Liver (tissue), 9 donors: Measurements from ENCODE around the gene AXIN2. TPM values are rescaled to one million over a fixed set of nuclear protein-coding genes. Genes with fewer than 3 reads are reported as not detected.

Source experiments
- DNase-seq: peaks from one replicate; pipeline ENCODE4 v3.0.0-alpha.2; 2017; ENCODE audit warnings: low spot score
- H3K27ac ChIP-seq, 2 donors: one replicate each; pipeline ENCODE4 v1.7.0; 2013; ENCODE audit warnings: inconsistent platforms in 2 of 2, low read length in 2 of 2, control low read depth in 1 of 2, low read depth in 1 of 2, mild to moderate bottlenecking in 1 of 2
- H3K27me3 ChIP-seq, 4 donors: one replicate each; pipeline versions ENCODE4 v1.6.1 to v1.7.0; 2013; ENCODE audit warnings: low read length in 3 of 4, inconsistent platforms in 1 of 4, mild to moderate bottlenecking in 1 of 4, moderate library complexity in 1 of 4; ENCODE audit not compliant: control insufficient read depth in 4 of 4, insufficient read depth in 4 of 4
- H3K36me3 ChIP-seq, 4 donors: one replicate each; pipeline versions ENCODE4 v1.6.1 to v1.7.0; 2013; ENCODE audit warnings: low read length in 3 of 4, mild to moderate bottlenecking in 3 of 4, low read depth in 1 of 4, moderate library complexity in 1 of 4; ENCODE audit not compliant: control insufficient read depth in 4 of 4, insufficient read depth in 3 of 4
- H3K4me1 ChIP-seq, 4 donors: one replicate each; pipeline versions ENCODE4 v1.6.1 to v1.7.0; 2013; ENCODE audit warnings: low read length in 3 of 4, mild to moderate bottlenecking in 3 of 4, moderate library complexity in 1 of 4; ENCODE audit not compliant: control insufficient read depth in 4 of 4, insufficient read depth in 4 of 4
- H3K4me3 ChIP-seq, 3 donors: one replicate each; pipeline versions ENCODE4 v1.6.1 to v1.7.0; 2013; ENCODE audit warnings: low read length in 3 of 3, control low read depth in 1 of 3, low read depth in 1 of 3, mild to moderate bottlenecking in 1 of 3
- H3K9ac ChIP-seq, 2 donors: one replicate each; pipeline ENCODE4 v1.7.0; 2013; ENCODE audit warnings: low read length in 2 of 2, mild to moderate bottlenecking in 2 of 2, moderate library complexity in 2 of 2, control low read depth in 1 of 2, low read depth in 1 of 2
- H3K9me3 ChIP-seq, 4 donors: one replicate each; pipeline versions ENCODE4 v1.6.1 to v1.7.0; 2013; ENCODE audit warnings: low read length in 3 of 4; ENCODE audit not compliant: control insufficient read depth in 4 of 4
- ATF3 ChIP-seq: IDR thresholded peaks from 2 replicates; pipeline ENCODE4 v1.6.1; 2016; ENCODE audit warnings: antibody characterized with exemption
- CTCF ChIP-seq: fragments of 150-350 bp; IDR thresholded peaks from 2 replicates; pipeline ENCODE4 v1.5.1; 2017; ENCODE audit warnings: improper control_type of control experiment, low read depth, low read length; ENCODE audit not compliant: missing input control
- EGR1 ChIP-seq, 2 donors: IDR thresholded peaks; 2 replicates each; pipeline ENCODE4 v1.6.1; 2016 to 2018; ENCODE audit warnings: antibody characterized with exemption in 2 of 2, low read depth in 2 of 2
- FOXA2 ChIP-seq: IDR thresholded peaks from 2 replicates; pipeline ENCODE4 v1.6.1; 2016; ENCODE audit warnings: antibody characterized with exemption
- HNF4A ChIP-seq, 2 donors: conservative IDR thresholded peaks; 2 replicates each; pipeline ENCODE4 v1.6.1; 2016; ENCODE audit warnings: antibody characterized with exemption in 2 of 2, mild to moderate bottlenecking in 2 of 2
- HNF4G ChIP-seq: IDR thresholded peaks from 2 replicates; pipeline ENCODE4 v1.6.1; 2016; ENCODE audit warnings: antibody characterized with exemption
- JUND ChIP-seq, 2 donors: IDR thresholded peaks; 2 replicates each; pipeline ENCODE4 v1.6.1; 2016; ENCODE audit warnings: antibody characterized with exemption in 2 of 2
- MAX ChIP-seq: IDR thresholded peaks from 2 replicates; pipeline ENCODE4 v1.6.1; 2016; ENCODE audit warnings: antibody characterized with exemption
- NR2F2 ChIP-seq: IDR thresholded peaks from 2 replicates; pipeline ENCODE4 v1.6.1; 2016; ENCODE audit warnings: antibody characterized with exemption
- REST ChIP-seq: IDR thresholded peaks from 2 replicates; pipeline ENCODE4 v1.6.1; 2016; ENCODE audit warnings: antibody characterized with exemption, mild to moderate bottlenecking
- RXRA ChIP-seq, 2 donors: IDR thresholded peaks; 2 replicates each; pipeline ENCODE4 v1.6.1; 2017 to 2018; ENCODE audit warnings: antibody characterized with exemption in 2 of 2, mild to moderate bottlenecking in 1 of 2
- TAF1 ChIP-seq: conservative IDR thresholded peaks from 2 replicates; pipeline ENCODE4 v1.6.1; 2016; ENCODE audit warnings: antibody characterized with exemption, mild to moderate bottlenecking
- YY1 ChIP-seq: IDR thresholded peaks from 2 replicates; pipeline ENCODE4 v1.6.1; 2016; ENCODE audit warnings: antibody characterized with exemption, mild to moderate bottlenecking
- ZBTB33 ChIP-seq: IDR thresholded peaks from 2 replicates; pipeline ENCODE4 v1.6.1; 2016; ENCODE audit warnings: antibody characterized with exemption
- WGBS: extraction: QIAGEN DNeasy Blood & Tissue Kit; methylation state at CpG from one replicate; pipeline ENCODE4 v1.1.7; 2013; 5-methylcytosine and 5-hydroxymethylcytosine counted together
- polyA plus RNA-seq, 2 donors: library from polyadenylated mRNA; stranded (reverse) in 1 of 2; unstranded in 1 of 2; fragments of 200-250 nt in 1 of 2; fragments of >200 nt in 1 of 2; fragmentation: Nextera tagmentation in 1 of 2; extraction: Ambion mirVana in 1 of 2; gene quantifications; one replicate each; pipeline versions ENCODE4 v1.2.1 to v1.2.3, GENCODE V29; 2013 to 2015
- total RNA-seq, 2 donors: library from RNA; depleted of rRNA; stranded (reverse); fragments of >200 nt; gene quantifications; one replicate each; pipeline ENCODE4 v1.2.3, GENCODE V29; 2014
- donor health status: healthy.
- donor health status: healthy.
- donor health status: healthy.
- donor health status: healthy.
- donor health status: healthy.

Gene AXIN2
- total and polyA plus RNA-seq, 4 donors: 0.33 to 3.5 (median 1.5) TPM

GRCh38 chr17:65542610-65543009 is 18.8 kb downstream of the AXIN2 start:
- Histone ChIP-seq H3K9ac (no peak overlapping the region), H3K27ac (no peak overlapping the region), H3K36me3 (peaks cover 0 to 3% (median under 1%) of the 10 kb centered on the region in 4 donors)

GRCh38 chr17:65542067-65542466 is 19.4 kb downstream of the AXIN2 start:
- no peak for TF ChIP-seq RXRA (IDR thresholded peaks at IDR 0.05)
- TF ChIP-seq JUND (IDR thresholded peaks at IDR 0.05): no peak
- no peak for TF ChIP-seq CTCF
- no peak for TF ChIP-seq ZBTB33
- TF ChIP-seq TAF1: no peak
- no peak for TF ChIP-seq NR2F2
- TF ChIP-seq EGR1 (IDR thresholded peaks at IDR 0.05; ENCODE audit: low read depth in 2 of 2): no peak
- TF ChIP-seq HNF4G: no peak
- no peak for TF ChIP-seq ATF3
- no peak for TF ChIP-seq HNF4A (conservative IDR thresholded peaks at IDR 0.05)
- TF ChIP-seq FOXA2: no peak
- TF ChIP-seq MAX: no peak
- Histone ChIP-seq H3K9ac (no peak overlapping the region), H3K27me3 (no peaks in the 10 kb centered on the region), H3K9me3 (no peaks in the 10 kb centered on the region), H3K4me1 (peaks cover under 1 to 7% (median 2%) of the 10 kb centered on the region in 4 donors), H3K4me3 (no peak overlapping the region), H3K27ac (no peak overlapping the region), H3K36me3 (peaks cover 0 to 5% (median 2%) of the 10 kb centered on the region in 4 donors)
- no peak for DNase-seq
- WGBS: 94% methylated on average over 1 of the region's 1 CpG

More at GRCh38 chr17:65542610-65543009, 18.8 kb downstream of the AXIN2 start:
- DNase-seq: no peak
- H3K27me3 ChIP-seq: no peaks in the 10 kb centered on the region
- H3K9me3 ChIP-seq: no peaks in the 10 kb centered on the region
- H3K4me3 ChIP-seq: no peak overlapping the region
- H3K4me1 ChIP-seq: peaks cover 5 to 12% (median 6%) of the 10 kb centered on the region in 4 donors
- TF ChIP-seq EGR1 (IDR thresholded peaks at IDR 0.05; ENCODE audit: low read depth in 2 of 2) (no peak), YY1 (no peak), REST (no peak)
